HG03280 (cell line): Measurements from ENCODE around the gene AMH.

ENCODE experiments used
- ATAC-seq: cut with Tn5 transposase; IDR thresholded peaks from one replicate; pipeline ENCODE4 v1.9.1; 2021; ENCODE audit warnings: mild to moderate bottlenecking, moderate library complexity; ENCODE audit not compliant: unreplicated experiment

AMH gene

GRCh38 chr19:2248136-2249009 lies 750 bp upstream of the AMH start:
- no peak for ATAC-seq

GRCh38 chr19:2249880-2250765 lies 1.0 kb downstream of the AMH start:
- no peak for ATAC-seq

- no peak for ATAC-seq
These were observed 1.6 kb downstream of the AMH start for GRCh38 chr19:2250766-2251105.

GRCh38 chr19:2251106-2252054 lies 2.3 kb downstream of the AMH start:
- ATAC-seq: no peak

GRCh38 chr19:2252055-2252796 lies 3.1 kb downstream of the AMH start:
- no peak for ATAC-seq

- ATAC-seq: no peak
These were observed 3.6 kb downstream of the AMH start for GRCh38 chr19:2252797-2253105.

GRCh38 chr19:2253106-2254063 lies 4.3 kb downstream of the AMH start:
- ATAC-seq: no peak

GRCh38 chr19:2254064-2254872 lies 5.1 kb downstream of the AMH start:
- ATAC-seq: no peak

GRCh38 chr19:2255112-2255845 lies 6.2 kb downstream of the AMH start:
- ATAC-seq: no peak

GRCh38 chr19:2255982-2256685 lies 7.0 kb downstream of the AMH start, which contains the start of gene JSRP1:
Gene JSRP1, minus strand, starts transcription at chr19:2256417. Its CDS starts 1,103 bp downstream, at chr19:2255314.
- no peak for ATAC-seq

GRCh38 chr19:2259336-2259735 lies 10.2 kb downstream of the AMH start:
- ATAC-seq: no peak

GRCh38 chr19:2260341-2260805 lies 11.2 kb downstream of the AMH start:
- no peak for ATAC-seq

GRCh38 chr19:2261438-2262172 lies 12.5 kb downstream of the AMH start:
- ATAC-seq: no peak

GRCh38 chr19:2266183-2266993 lies 17.3 kb downstream of the AMH start:
- ATAC-seq: no peak

GRCh38 chr19:2268480-2268830 lies 19.3 kb downstream of the AMH start:
- no peak for ATAC-seq
